Endothelial cell of umbilical vein (primary cell): ENCODE results near the gene TMEM82. TPM values are rescaled to one million over a fixed set of nuclear protein-coding genes. Genes with fewer than 3 reads are reported as not detected.

Source experiments
- BruUV-seq: library from RNA; stranded (reverse); fragments of 400-500 nt; replicated peaks from 2 replicates; lab custom pipeline; 2021; lab: Mats Ljungman, UMichigan
- CTCF ChIA-PET: fragments of 300-600, 350-600 bp; sonication (Branson Sonifier 250); formaldehyde crosslinking; loops from one replicate; lab custom pipeline; 2021; ENCODE audit warnings: antibody characterized with exemption, inconsistent platforms; lab: Charles Lee
- POLR2A ChIA-PET: fragments of 300-600, 350-600 bp; sonication (Branson Sonifier 250); formaldehyde crosslinking; loops from one replicate; lab custom pipeline; 2021; ENCODE audit warnings: antibody characterized with exemption, inconsistent platforms; lab: Charles Lee
- DNase-seq: peaks from one replicate; pipeline ENCODE4 v3.0.0-alpha.2; 2011; ENCODE audit warnings: low read depth, low spot score
- FAIRE-seq: peaks from 2 replicates; lab custom pipeline; 2011; peaks lifted over from hg19 to GRCh38; lab: Jason Lieb, UNC
- H2AFZ ChIP-seq: 2 replicates; pipeline ENCODE4 v1.6.0; 2012; ENCODE audit warnings: low read depth, low read length, control low read depth, inconsistent platforms
- H3K27ac ChIP-seq: 2 replicates; pipeline ENCODE4 v1.5.1; 2011; ENCODE audit warnings: low read depth, mild to moderate bottlenecking, control low read depth, low read length, moderate library complexity; ENCODE audit not compliant: insufficient read depth
- H3K27me3 ChIP-seq, 2 experiments: 2 replicates each; pipeline versions ENCODE4 v1.6.0 to v1.6.1; 2011; ENCODE audit warnings: low read length in 2 of 2, mixed read lengths in 1 of 2; ENCODE audit not compliant: control insufficient read depth in 2 of 2, insufficient read depth in 2 of 2
- H3K36me3 ChIP-seq, 2 experiments: 2 replicates in 1 of 2; 3 replicates in 1 of 2; pipeline ENCODE4 v1.5.1; 2011; ENCODE audit warnings: low read length in 2 of 2, mild to moderate bottlenecking in 1 of 2, moderate library complexity in 1 of 2; ENCODE audit not compliant: control insufficient read depth in 2 of 2, insufficient read depth in 2 of 2; ENCODE audit errors: extremely low read depth in 1 of 2
- H3K4me1 ChIP-seq: 3 replicates; pipeline ENCODE4 v1.5.1; 2011; ENCODE audit warnings: mild to moderate bottlenecking, low read length; ENCODE audit not compliant: control insufficient read depth, insufficient read depth; ENCODE audit errors: extremely low read depth
- H3K4me2 ChIP-seq: 2 replicates; pipeline ENCODE4 v1.6.1; 2011; ENCODE audit warnings: low read length, control low read depth, mixed read lengths; ENCODE audit not compliant: insufficient read depth
- H3K4me3 ChIP-seq, 3 experiments: fragments of 200-600 bp in 1 of 3; sonication (generic), shearing (Covaris generic) in 1 of 3; replicated peaks in 1 of 3; 2 replicates each; pipeline ENCODE4 v1.5.1; 2011 to 2016; ENCODE audit warnings: control low read depth in 3 of 3, low read length in 3 of 3, mild to moderate bottlenecking in 2 of 3, inconsistent platforms in 1 of 3, low read depth in 1 of 3, moderate library complexity in 1 of 3; ENCODE audit not compliant: insufficient read depth in 1 of 3
- H3K79me2 ChIP-seq: 2 replicates; pipeline ENCODE4 v1.6.0; 2012; ENCODE audit warnings: low read length, inconsistent platforms; ENCODE audit not compliant: control insufficient read depth, insufficient read depth
- H3K9ac ChIP-seq: replicated peaks from 2 replicates; pipeline ENCODE3; 2011; ENCODE audit warnings: low read length, control low read depth; ENCODE audit not compliant: insufficient read depth; ENCODE audit errors: extremely low read depth
- H3K9me1 ChIP-seq: replicated peaks from 3 replicates; pipeline ENCODE4 v1.6.0; 2011; ENCODE audit warnings: mild to moderate bottlenecking, low read length; ENCODE audit not compliant: control insufficient read depth, insufficient read depth; ENCODE audit errors: extremely low read depth
- H3K9me3 ChIP-seq: replicated peaks from 2 replicates; pipeline ENCODE4 v1.5.1; 2012; ENCODE audit warnings: low read length, inconsistent platforms; ENCODE audit not compliant: control insufficient read depth, insufficient read depth
- H4K20me1 ChIP-seq: replicated peaks from 2 replicates; pipeline ENCODE3; 2011; ENCODE audit warnings: mild to moderate bottlenecking, low read length; ENCODE audit not compliant: control insufficient read depth, insufficient read depth; ENCODE audit errors: extremely low read depth
- CTCF ChIP-seq, 2 donors: IDR thresholded peaks; 1 replicate in 1 of 2; 2 replicates in 1 of 2; pipeline ENCODE4 v1.5.1; 2011; ENCODE audit warnings: low read length in 2 of 2, mild to moderate bottlenecking in 2 of 2, moderate library complexity in 2 of 2, control low read depth in 1 of 2, inconsistent platforms in 1 of 2, low read depth in 1 of 2; ENCODE audit not compliant: insufficient read depth in 1 of 2; ENCODE audit errors: extremely low read depth in 1 of 2
- EZH2 ChIP-seq: IDR thresholded peaks from 2 replicates; pipeline ENCODE4 v1.6.1; 2012; ENCODE audit warnings: borderline replicate concordance, low read depth, mild to moderate bottlenecking, moderate library complexity, low read length, inconsistent platforms; ENCODE audit not compliant: severe bottlenecking
- FOS ChIP-seq: IDR thresholded peaks from 2 replicates; pipeline ENCODE4 v1.6.1; 2011; ENCODE audit warnings: mild to moderate bottlenecking, low read length, moderate library complexity, borderline replicate concordance; ENCODE audit not compliant: insufficient read depth
- GATA2 ChIP-seq: IDR thresholded peaks from 2 replicates; pipeline ENCODE4 v1.7.0; 2011; ENCODE audit warnings: low read depth, mild to moderate bottlenecking, moderate library complexity, mixed read lengths, low read length; ENCODE audit not compliant: insufficient read length, insufficient read depth
- JUN ChIP-seq: IDR thresholded peaks from 2 replicates; pipeline ENCODE4 v1.6.1; 2011; ENCODE audit warnings: borderline replicate concordance, low read depth; ENCODE audit not compliant: insufficient read length, insufficient read depth
- MYC ChIP-seq: IDR thresholded peaks from one replicate; pipeline ENCODE4 v1.6.1; 2011; ENCODE audit warnings: mild to moderate bottlenecking, low read depth, low read length
- POLR2A ChIP-seq: IDR thresholded peaks from 2 replicates; pipeline ENCODE4 v1.6.1; 2012; ENCODE audit warnings: low read depth, mild to moderate bottlenecking, control low read depth, low read length
- POLR2AphosphoS5 ChIP-seq: IDR thresholded peaks from 2 replicates; pipeline ENCODE4 v1.6.1; 2012; ENCODE audit warnings: low read depth, mild to moderate bottlenecking, control low read depth, low read length, moderate library complexity; ENCODE audit not compliant: insufficient read depth
- dilution Hi-C: fragments of 300-500 bp; cut with MboI; formaldehyde crosslinking; loops from one replicate; pipeline ENCODE4 v1.15.0; 2019; ENCODE audit warnings: low sequenced_read_pairs; ENCODE audit not compliant: extremely low pct_ligation_motif_present
- intact Hi-C: fragments of 100-400 bp; cut with micrococcal nuclease; formaldehyde crosslinking; loops from one replicate; pipeline ENCODE4 v1.10.0; 2022
- polyA plus RNA-seq, 4 experiments: library from polyadenylated mRNA; depleted of rRNA in 3 of 4; stranded (reverse) in 3 of 4; unstranded in 1 of 4; fragments of >200 nt; gene quantifications; 2 replicates each; pipeline versions ENCODE4 v1.2.1 to v1.2.3, GENCODE V29; 2011 to 2012; ENCODE audit warnings: missing spikeins in 1 of 4
- total RNA-seq: library from RNA; stranded (reverse); gene quantifications from 2 replicates; pipeline ENCODE4 v1.2.3, GENCODE V29; 2021
- TF ChIP-seq, protein P1 (sequence below): IDR thresholded peaks from 2 replicates; pipeline ENCODE4 v1.6.1; 2011; ENCODE audit not compliant: insufficient read depth, insufficient read length

Gene TMEM82
- total and polyA plus RNA-seq, 2 donors (not counting 3 experiments of a cell fraction or from before 2014, with no cell fraction given): not detected

- Histone ChIP-seq H3K4me3 (peak overlapping the region in 1 of 3 experiments; percentile 26), H3K9me1 (no peaks in the 10 kb centered on the region), H3K27me3 (no peaks in the 10 kb centered on the region), H3K79me2 (peaks cover 23% of the 10 kb centered on the region), H3K4me1 (peaks cover 35% of the 10 kb centered on the region), H2AFZ (no peak overlapping the region), H3K27ac (peak overlapping the region; percentile 6), H3K4me2 (peak overlapping the region; percentile 78), H3K36me3 (no peaks in the 10 kb centered on the region), H3K9me3 (no peaks in the 10 kb centered on the region), H4K20me1 (no peaks in the 10 kb centered on the region), H3K9ac (peak overlapping the region; percentile 31)
- no peak for TF ChIP-seq CTCF (IDR thresholded peaks at IDR 0.05; ENCODE audit: extremely low read depth in 1 of 2, insufficient read depth in 1 of 2, low read depth in 1 of 2, low read length in 2 of 2)
- TF ChIP-seq POLR2A: no peak
- TF ChIP-seq MYC: no peak
- TF ChIP-seq POLR2AphosphoS5: no peak
- TF ChIP-seq EZH2: no peak
- TF ChIP-seq GATA2: no peak
- TF ChIP-seq, protein P1, sequence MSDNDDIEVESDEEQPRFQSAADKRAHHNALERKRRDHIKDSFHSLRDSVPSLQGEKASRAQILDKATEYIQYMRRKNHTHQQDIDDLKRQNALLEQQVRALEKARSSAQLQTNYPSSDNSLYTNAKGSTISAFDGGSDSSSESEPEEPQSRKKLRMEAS: no peak
- no peak for TF ChIP-seq FOS
- TF ChIP-seq JUN: no peak
- DNase-seq (no peak), FAIRE-seq (peak; percentile 56)
- POLR2A ChIA-PET: interaction anchor here (0.6 to 1.2 kb wide), 2 partner anchors 12 to 13 kb away, joined by 3 read pairs; no protein-coding TSS in a partner anchor
- CTCF ChIA-PET: interaction anchor here (1.2 to 3.5 kb wide), 3 partner anchors 12 to 36 kb away, joined by 3 to 17 read pairs (median 3); partner anchors contain the start of gene FBLIM1
- dilution Hi-C loops: no loop called here
- no TSS peak for BruUV-seq
- intact Hi-C loops: loop anchor here (10.0 kb wide), 1 partner anchor 423 kb away; no protein-coding TSS in a partner anchor
These were observed 5.1 kb downstream of the TMEM82 start for GRCh38 chr1:15747378-15747777.
